SK-N-SH (cell line): ENCODE measurements around the gene GSTM3. TPM values are rescaled to one million over a fixed set of nuclear protein-coding genes. Genes with fewer than 3 reads are reported as not detected.

Experiments
- CTCF ChIA-PET: fragments of 300-600, 350-600 bp; formaldehyde crosslinking; extraction: SDS; loops from one replicate; lab custom pipeline; 2021; lab: Yijun Ruan, JAX
- POLR2A ChIA-PET: fragments of 350-600 bp; sonication (Branson Sonifier 250); formaldehyde crosslinking; extraction: SDS; loops from one replicate; lab custom pipeline; 2020; ENCODE audit warnings: antibody characterized with exemption, inconsistent platforms; lab: Yijun Ruan, JAX
- DNase-seq: peaks from one replicate; pipeline ENCODE4 v3.0.0; 2012
- H2AFZ ChIP-seq: fragments of 200-600 bp; sonication (generic); 2 replicates; pipeline ENCODE4 v1.8.1; 2016; ENCODE audit warnings: antibody characterized with exemption, mild to moderate bottlenecking, low read depth
- H3F3A ChIP-seq: fragments of 200-600 bp; sonication (generic); replicated peaks from 2 replicates; pipeline ENCODE3; 2016; ENCODE audit warnings: antibody characterized with exemption, mild to moderate bottlenecking; ENCODE audit not compliant: insufficient read depth
- H3K27ac ChIP-seq, 2 experiments: fragments of 200-500 bp in 1 of 2; fragments of 200-600 bp in 1 of 2; sonication (Bioruptor generic) in 1 of 2; sonication (generic), shearing (Covaris generic) in 1 of 2; 2 replicates each; pipeline versions ENCODE4 v1.5.1 to v1.6.1; 2014 to 2016; ENCODE audit warnings: low read depth in 2 of 2, inconsistent platforms in 1 of 2, low read length in 1 of 2, mild to moderate bottlenecking in 1 of 2, mixed read lengths in 1 of 2
- H3K27me3 ChIP-seq: fragments of 200-600 bp; sonication (generic), shearing (Covaris generic); 2 replicates; pipeline ENCODE4 v1.6.1; 2016; ENCODE audit warnings: mixed run types; ENCODE audit not compliant: insufficient read depth
- H3K36me3 ChIP-seq, 2 experiments: fragments of 200-500 bp in 1 of 2; fragments of 200-600 bp in 1 of 2; sonication (Bioruptor generic) in 1 of 2; sonication (generic) in 1 of 2; replicated peaks in 1 of 2; 2 replicates each; pipeline versions ENCODE3 to v1.5.1; 2014 to 2016; ENCODE audit warnings: low read length in 1 of 2, mild to moderate bottlenecking in 1 of 2; ENCODE audit not compliant: insufficient read depth in 2 of 2, control insufficient read depth in 1 of 2
- H3K4me1 ChIP-seq, 2 experiments: fragments of 200-500 bp in 1 of 2; fragments of 200-600 bp in 1 of 2; sonication (Bioruptor generic) in 1 of 2; sonication (generic), shearing (Covaris generic) in 1 of 2; 2 replicates each; pipeline versions ENCODE4 v1.5.1 to v1.6.1; 2014 to 2016; ENCODE audit warnings: low read depth in 1 of 2, low read length in 1 of 2, mixed run types in 1 of 2; ENCODE audit not compliant: insufficient read depth in 2 of 2, control insufficient read depth in 1 of 2
- H3K4me2 ChIP-seq: fragments of 200-600 bp; sonication (generic), shearing (Covaris generic); 2 replicates; pipeline ENCODE4 v1.6.1; 2017; ENCODE audit warnings: mixed run types
- H3K4me3 ChIP-seq, 2 experiments: fragments of 200-500 bp in 1 of 2; fragments of 200-600 bp in 1 of 2; sonication (Bioruptor generic) in 1 of 2; sonication (generic), shearing (Covaris generic) in 1 of 2; 2 replicates each; pipeline versions ENCODE4 v1.5.1 to v1.8.1; 2014 to 2016; ENCODE audit warnings: low read depth in 2 of 2, inconsistent platforms in 1 of 2, low read length in 1 of 2, mild to moderate bottlenecking in 1 of 2, mixed read lengths in 1 of 2, moderate library complexity in 1 of 2
- H3K79me2 ChIP-seq: fragments of 200-600 bp; sonication (generic); 2 replicates; pipeline ENCODE4 v1.8.1; 2017; ENCODE audit warnings: mild to moderate bottlenecking; ENCODE audit not compliant: insufficient read depth
- H3K9ac ChIP-seq: fragments of 200-600 bp; sonication (generic); 2 replicates; pipeline ENCODE4 v1.6.1; 2017; ENCODE audit warnings: mixed run types
- H3K9me2 ChIP-seq: fragments of 200-600 bp; sonication (generic); 2 replicates; pipeline ENCODE4 v1.6.1; 2017; ENCODE audit warnings: mixed run types
- H3K9me3 ChIP-seq: fragments of 200-600 bp; sonication (generic); 2 replicates; pipeline ENCODE4 v1.6.1; 2017; ENCODE audit warnings: mixed run types, mild to moderate bottlenecking, moderate library complexity
- H4K20me1 ChIP-seq: fragments of 200-600 bp; sonication (generic); 2 replicates; pipeline ENCODE4 v1.6.1; 2017; ENCODE audit warnings: mild to moderate bottlenecking, mixed run types; ENCODE audit not compliant: insufficient read depth
- CTCF ChIP-seq: fragments of 200-600 bp; sonication (generic); IDR thresholded peaks from 2 replicates; pipeline ENCODE4 v1.6.1; 2017; ENCODE audit warnings: antibody characterized with exemption, mild to moderate bottlenecking, moderate library complexity
- ELF1 ChIP-seq: IDR thresholded peaks from 2 replicates; pipeline ENCODE4 v1.4.0; 2012
- EZH2phosphoT487 ChIP-seq: fragments of 200-600 bp; sonication (generic); IDR thresholded peaks from 2 replicates; pipeline ENCODE4 v1.6.1; 2017; ENCODE audit warnings: low read depth, mixed run types, mild to moderate bottlenecking, antibody characterized with exemption, moderate library complexity, borderline replicate concordance
- FOSL2 ChIP-seq: IDR thresholded peaks from 2 replicates; pipeline ENCODE4 v1.4.0; 2012; ENCODE audit warnings: low read depth, mild to moderate bottlenecking, moderate library complexity, borderline replicate concordance
- FOXM1 ChIP-seq: IDR thresholded peaks from 2 replicates; pipeline ENCODE4 v1.4.0; 2012; ENCODE audit warnings: low read depth, mild to moderate bottlenecking
- IRF3 ChIP-seq: fragments of 150-350 bp; IDR thresholded peaks from 2 replicates; pipeline ENCODE4 v1.6.1; 2016; ENCODE audit warnings: mild to moderate bottlenecking, low read depth, low read length
- JUND ChIP-seq: IDR thresholded peaks from 2 replicates; pipeline ENCODE4 v1.4.0; 2012
- MAX ChIP-seq: IDR thresholded peaks from 2 replicates; pipeline ENCODE4 v1.4.0; 2012; ENCODE audit warnings: low read depth
- MXI1 ChIP-seq: IDR thresholded peaks from 2 replicates; pipeline ENCODE4 v1.6.1; 2012; ENCODE audit warnings: mild to moderate bottlenecking, low read depth, low read length, improper control_type of control experiment
- PBX3 ChIP-seq: IDR thresholded peaks from 2 replicates; pipeline ENCODE4; 2012
- RCOR1 ChIP-seq: fragments of 150-350 bp; IDR thresholded peaks from 2 replicates; pipeline ENCODE4 v1.6.1; 2017; ENCODE audit warnings: antibody characterized with exemption, low read length
- RXRA ChIP-seq: IDR thresholded peaks from 2 replicates; pipeline ENCODE4 v1.4.0; 2012; ENCODE audit warnings: low read depth, mild to moderate bottlenecking, borderline replicate concordance
- SMC3 ChIP-seq: IDR thresholded peaks from 2 replicates; pipeline ENCODE4 v1.6.1; 2012; ENCODE audit warnings: low read depth, low read length, improper control_type of control experiment
- TAF1 ChIP-seq: IDR thresholded peaks from 2 replicates; pipeline ENCODE4 v1.6.1; 2012; ENCODE audit warnings: low read depth, mild to moderate bottlenecking, low read length, moderate library complexity, borderline replicate concordance
- TCF12 ChIP-seq: IDR thresholded peaks from 2 replicates; pipeline ENCODE4 v1.4.0; 2012
- USF1 ChIP-seq: IDR thresholded peaks from 2 replicates; pipeline ENCODE4 v1.4.0; 2012; ENCODE audit warnings: low read depth, borderline replicate concordance
- WGBS: methylation state at CpG from one replicate; pipeline ENCODE4 v1.1.6; 2017; ENCODE audit warnings: low lambda C conversion rate; 5-methylcytosine and 5-hydroxymethylcytosine counted together
- polyA plus RNA-seq, 3 experiments: library from polyadenylated mRNA; depleted of rRNA; stranded (reverse); fragments of >200 nt; gene quantifications; 2 replicates each; pipeline ENCODE4 v1.2.3, GENCODE V29; 2012

The GSTM3 gene
- polyA plus RNA-seq, 1 of the 3 experiments (the other 2 are of a cell fraction): 86.6 TPM

- WGBS: 71% methylated on average over 6 of the region's 7 CpGs
- H3K4me1 ChIP-seq: peaks cover 4 to 15% of the 10 kb centered on the region in 2 experiments; a peak in 2 of 4 replicates
- H3K4me3 ChIP-seq: no peak overlapping the region
- H2AFZ ChIP-seq: no peak overlapping the region
- no peaks in the 10 kb centered on the region for H3K27me3 ChIP-seq
- H4K20me1 ChIP-seq: no peaks in the 10 kb centered on the region
- POLR2A ChIA-PET: no interaction called here
- H3K9me3 ChIP-seq: no peaks in the 10 kb centered on the region
- no peaks in the 10 kb centered on the region for H3K79me2 ChIP-seq
- H3K9me2 ChIP-seq: no peaks in the 10 kb centered on the region
- H3K36me3 ChIP-seq: no peaks in the 10 kb centered on the region
- no peak overlapping the region for H3K9ac ChIP-seq
- no peak for TF ChIP-seq USF1
- TF ChIP-seq ELF1: no peak
- TF ChIP-seq PBX3: no peak
- no peak for TF ChIP-seq MAX
- TF ChIP-seq JUND: no peak
- TF ChIP-seq RCOR1: no peak
- TF ChIP-seq IRF3: no peak
- TF ChIP-seq EZH2phosphoT487: no peak
- no peak for TF ChIP-seq SMC3
- TF ChIP-seq FOXM1: no peak
- no peak for TF ChIP-seq MXI1
- H3F3A ChIP-seq: no peaks in the 10 kb centered on the region
- CTCF ChIA-PET: interaction anchor here (0.9 to 2.4 kb wide), 7 partner anchors 10 to 229 kb away, joined by 3 to 16 read pairs (median 5); partner anchors contain the start of gene AHCYL1
- no peak overlapping the region for H3K27ac ChIP-seq
- DNase-seq: no peak
- H3K4me2 ChIP-seq: no peak overlapping the region
These were observed 19.9 kb upstream of the GSTM3 start for GRCh38 chr1:109760581-109761226.

GRCh38 chr1:109759513-109760334 lies 18.9 kb upstream of the GSTM3 start:
- Histone ChIP-seq H3K79me2 (no peaks in the 10 kb centered on the region), H3K4me1 (peaks cover 4 to 15% of the 10 kb centered on the region in 2 experiments; a peak in 2 of 4 replicates), H3K27ac (no peak overlapping the region), H3K4me3 (no peak overlapping the region), H3K27me3 (no peaks in the 10 kb centered on the region), H3K9me2 (no peaks in the 10 kb centered on the region), H4K20me1 (no peaks in the 10 kb centered on the region), H2AFZ (no peak overlapping the region), H3K36me3 (no peaks in the 10 kb centered on the region), H3K9ac (no peak overlapping the region), H3F3A (no peaks in the 10 kb centered on the region), H3K4me2 (no peak overlapping the region), H3K9me3 (no peaks in the 10 kb centered on the region)
- ChIA-PET POLR2A (interaction anchor here (1.3 kb wide), 1 partner anchor 26 kb away, joined by 3 read pairs; no protein-coding TSS in a partner anchor), CTCF (interaction anchor here (0.9 to 2.4 kb wide), 7 partner anchors 11 to 228 kb away, joined by 3 to 16 read pairs (median 5); partner anchors contain the start of gene AHCYL1)
- WGBS: 84% methylated on average over 9 of the region's 11 CpGs
- no peak for DNase-seq
- TF ChIP-seq USF1 (no peak), RCOR1 (no peak), RXRA (no peak), EZH2phosphoT487 (no peak), CTCF (no peak), MXI1 (no peak), FOSL2 (no peak), ELF1 (no peak), TCF12 (no peak), TAF1 (no peak)
